ENCODE data around the gene AIG1. TPM values are rescaled to one million over a fixed set of nuclear protein-coding genes. Genes with fewer than 3 reads are reported as not detected.

AIG1 gene
- total RNA-seq, 1 experiment from 2014 or later, result 51.1 TPM

GRCh38 chr6:143333749-143334520 is 273.2 kb downstream of the AIG1 start:
- RAD21 ChIA-PET (ENCODE audit: low non-redundant PET in 1 of 2, low total read pairs in 2 of 2, uncharacterized antibody in 2 of 2, unreplicated experiment in 2 of 2), result no interaction called here
- no peak overlapping the region for H3K4me3 ChIP-seq (replicated peaks in 1 of 2; ENCODE audit: low read depth in 1 of 2, low read length in 2 of 2)
- H3K9me3 ChIP-seq (ENCODE audit: control insufficient read depth in 1 of 2, insufficient read depth in 1 of 2, low read depth in 1 of 2, low read length in 2 of 2), result no peaks in the 10 kb centered on the region
- no peak overlapping the region for H3K4me2 ChIP-seq (ENCODE audit: low read length)
- no peak overlapping the region for H3K27ac ChIP-seq (ENCODE audit: low read depth, low read length)
- no peaks in the 10 kb centered on the region for H3K79me2 ChIP-seq (ENCODE audit: insufficient read depth, low read length)
- POLR2A ChIA-PET, result no interaction called here
- no peak overlapping the region for H2AFZ ChIP-seq (ENCODE audit: low read depth, low read length, poor library complexity, severe bottlenecking)
- no peaks in the 10 kb centered on the region for H3K27me3 ChIP-seq (ENCODE audit: insufficient read depth, low read length)
- intact Hi-C loops (cut with micrococcal nuclease), result no loop called here
- BruUV-seq (replicated peaks), result no TSS peak
- DNase-seq (ENCODE audit: low read depth, low spot score) (no peak), ATAC-seq (no peak)
- peaks cover 0 to 24% of the 10 kb centered on the region in 2 experiments; a peak in 3 of 4 replicates for H3K4me1 ChIP-seq (ENCODE audit: control insufficient read depth in 1 of 2, insufficient read depth in 2 of 2, low read length in 2 of 2)
- H3K36me3 ChIP-seq (ENCODE audit: control insufficient read depth in 1 of 2, insufficient read depth in 2 of 2, low read length in 2 of 2), result no peaks in the 10 kb centered on the region
- no peaks in the 10 kb centered on the region for H4K20me1 ChIP-seq (ENCODE audit: insufficient read depth)
- H3K9me2 ChIP-seq (ENCODE audit: insufficient read depth), result no peaks in the 10 kb centered on the region
- H3K9ac ChIP-seq (ENCODE audit: low read length), result no peak overlapping the region
- TF ChIP-seq ATF3 (IDR thresholded peaks at IDR 0.05) (no peak), EZH2phosphoT487 (IDR thresholded peaks at IDR 0.05; ENCODE audit: borderline replicate concordance) (no peak), TCF7L2 (IDR thresholded peaks at IDR 0.05; ENCODE audit: borderline replicate concordance, extremely low read depth, insufficient read depth, insufficient read length) (no peak), POLR2AphosphoS5 (IDR thresholded peaks at IDR 0.05; ENCODE audit: low read depth, low read length) (no peak), SP1 (IDR thresholded peaks at IDR 0.05; ENCODE audit: low read depth) (no peak), ZFX (IDR thresholded peaks at IDR 0.05) (no peak), EGR1 (IDR thresholded peaks at IDR 0.05; ENCODE audit: low read depth) (no peak), EZH2 (IDR thresholded peaks at IDR 0.05) (no peak), POLR2A (IDR thresholded peaks at IDR 0.05; ENCODE audit: borderline replicate concordance, extremely low read depth, insufficient read depth, insufficient read length) (no peak), SIN3A (IDR thresholded peaks at IDR 0.05; ENCODE audit: low read depth) (no peak), MAX (IDR thresholded peaks at IDR 0.05) (no peak), REST (IDR thresholded peaks at IDR 0.05; ENCODE audit: low read depth) (no peak), YY1 (IDR thresholded peaks at IDR 0.05; ENCODE audit: extremely low read depth, insufficient replicate concordance, low read depth, low read length) (no peak), ZNF274 (IDR thresholded peaks at IDR 0.05; ENCODE audit: low read depth, low read length) (no peak), RAD21 (IDR thresholded peaks at IDR 0.05; ENCODE audit: low read depth) (no peak), FOSL1 (IDR thresholded peaks at IDR 0.05; ENCODE audit: low read depth) (no peak), ELF1 (IDR thresholded peaks at IDR 0.05; ENCODE audit: borderline replicate concordance, low read depth) (no peak)
- CTCF ChIA-PET, result no interaction called here
